T-helper 1 cell treated with Interleukin-12 subunit alpha and Interleukin-12 subunit beta and Interleukin-4 antibody, amounts not matched to agents 30 μg/mL and 1 μg/mL, for 36 hours (primary cell): ENCODE measurements around the gene CCDC70.

Source experiments
- H3K27ac Mint-ChIP-seq: one replicate; pipeline ENCODE4 v1.8.0; 2021; ENCODE audit warnings: mild to moderate bottlenecking, mixed read lengths
- H3K27me3 Mint-ChIP-seq: one replicate; pipeline ENCODE4 v1.8.0; 2021; ENCODE audit warnings: low read depth, mixed read lengths
- H3K36me3 Mint-ChIP-seq: one replicate; pipeline ENCODE4 v1.8.0; 2021; ENCODE audit warnings: low read depth, mixed read lengths
- H3K4me1 Mint-ChIP-seq: one replicate; pipeline ENCODE4 v1.8.0; 2021; ENCODE audit warnings: low read depth, mixed read lengths
- H3K4me3 Mint-ChIP-seq: one replicate; pipeline ENCODE4 v1.8.0; 2021; ENCODE audit warnings: mild to moderate bottlenecking, moderate library complexity, mixed read lengths
- H3K9me3 Mint-ChIP-seq: one replicate; pipeline ENCODE4 v1.8.0; 2021; ENCODE audit warnings: mixed read lengths

CCDC70 gene

DNA sequence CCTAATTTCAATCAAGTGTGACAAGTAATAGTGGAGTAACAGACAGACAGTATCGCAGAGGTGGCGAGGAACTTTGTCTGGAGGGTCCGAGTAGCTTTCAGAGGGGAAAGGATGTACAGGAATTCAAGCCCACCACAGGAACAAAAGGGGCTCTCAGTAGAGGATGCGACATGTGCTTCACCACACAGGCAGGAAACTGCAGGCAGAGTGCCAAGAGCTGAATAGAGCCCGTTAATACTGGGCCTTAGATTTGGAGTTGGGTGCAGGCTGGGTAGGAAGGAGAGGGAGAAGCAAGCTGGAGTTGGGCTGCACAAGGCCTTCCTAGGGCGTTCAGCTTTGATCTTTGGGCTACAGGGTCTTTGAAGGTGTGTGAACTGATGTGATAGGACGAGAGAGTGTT lies 1.2 kb downstream of the CCDC70 start:
- no peaks in the 10 kb centered on the region for H3K4me1 Mint-ChIP-seq
- H3K9me3 Mint-ChIP-seq = no peaks in the 10 kb centered on the region
- no peak overlapping the region for H3K27ac Mint-ChIP-seq
- no peaks in the 10 kb centered on the region for H3K36me3 Mint-ChIP-seq
- H3K27me3 Mint-ChIP-seq = no peaks in the 10 kb centered on the region
- no peak overlapping the region for H3K4me3 Mint-ChIP-seq

DNA sequence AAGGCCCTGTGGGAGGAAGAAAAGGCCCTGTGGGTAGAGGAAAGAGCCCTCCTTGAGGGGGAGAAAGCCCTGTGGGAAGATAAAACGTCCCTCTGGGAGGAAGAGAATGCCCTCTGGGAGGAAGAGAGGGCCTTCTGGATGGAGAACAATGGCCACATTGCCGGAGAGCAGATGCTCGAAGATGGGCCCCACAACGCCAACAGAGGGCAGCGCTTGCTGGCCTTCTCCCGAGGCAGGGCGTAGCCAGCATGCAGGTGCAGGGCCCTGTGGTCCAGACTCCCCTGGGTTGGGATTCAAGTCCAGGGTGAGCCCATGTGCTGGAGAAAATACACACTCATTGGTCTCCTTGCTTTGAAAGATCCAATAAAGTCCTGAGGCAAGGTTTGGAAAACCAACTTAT lies 4.1 kb downstream of the CCDC70 start:
- Mint-ChIP-seq H3K27ac (no peak overlapping the region), H3K36me3 (no peaks in the 10 kb centered on the region), H3K27me3 (peaks cover 4% of the 10 kb centered on the region), H3K4me3 (no peak overlapping the region), H3K9me3 (no peaks in the 10 kb centered on the region), H3K4me1 (no peaks in the 10 kb centered on the region)

DNA sequence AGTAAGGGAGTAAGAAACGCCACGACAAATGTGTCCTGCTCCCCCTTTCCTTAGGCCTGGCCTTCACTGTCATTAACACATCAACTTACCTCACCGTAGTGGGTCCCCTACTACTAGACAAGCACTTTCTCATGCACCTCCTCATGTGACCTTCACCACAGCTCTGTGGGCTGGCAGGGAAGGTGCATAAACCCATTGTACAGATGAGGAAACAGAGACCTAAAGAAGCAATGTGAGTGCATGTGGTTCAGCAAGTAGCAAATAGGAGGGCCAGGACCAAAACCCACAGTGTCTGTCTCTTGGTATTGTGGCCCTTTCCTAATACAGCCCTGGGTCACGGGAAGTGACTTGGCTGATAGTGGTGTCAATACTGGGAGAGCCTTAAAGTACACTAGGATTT lies 5.3 kb downstream of the CCDC70 start:
- Mint-ChIP-seq H3K4me1 (no peaks in the 10 kb centered on the region), H3K27ac (no peak overlapping the region), H3K27me3 (peaks cover 4% of the 10 kb centered on the region), H3K36me3 (no peaks in the 10 kb centered on the region), H3K4me3 (no peak overlapping the region), H3K9me3 (no peaks in the 10 kb centered on the region)

DNA sequence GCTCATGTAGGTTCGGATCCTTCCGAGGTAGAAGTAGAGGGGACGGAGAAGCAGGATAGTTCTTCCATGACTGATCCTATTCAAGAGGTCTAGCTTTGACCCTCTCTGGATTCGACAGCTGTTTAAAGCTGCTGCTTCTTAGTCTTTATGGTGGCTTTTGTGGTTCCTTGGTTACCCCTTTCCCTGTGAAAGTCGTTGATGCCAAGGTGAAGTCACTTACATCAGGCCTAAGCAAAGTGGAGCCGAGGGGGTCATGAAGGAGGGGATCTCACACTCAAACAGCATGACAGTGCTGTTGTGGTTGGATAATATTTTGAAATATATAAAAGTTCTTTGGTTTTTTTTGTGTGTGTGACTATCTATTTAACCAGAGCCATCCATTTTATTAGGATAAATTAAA lies 8.1 kb downstream of the CCDC70 start:
- no peaks in the 10 kb centered on the region for H3K4me1 Mint-ChIP-seq
- no peak overlapping the region for H3K4me3 Mint-ChIP-seq
- no peaks in the 10 kb centered on the region for H3K36me3 Mint-ChIP-seq
- peaks cover 8% of the 10 kb centered on the region for H3K27me3 Mint-ChIP-seq
- no peaks in the 10 kb centered on the region for H3K9me3 Mint-ChIP-seq
- H3K27ac Mint-ChIP-seq = no peak overlapping the region

DNA sequence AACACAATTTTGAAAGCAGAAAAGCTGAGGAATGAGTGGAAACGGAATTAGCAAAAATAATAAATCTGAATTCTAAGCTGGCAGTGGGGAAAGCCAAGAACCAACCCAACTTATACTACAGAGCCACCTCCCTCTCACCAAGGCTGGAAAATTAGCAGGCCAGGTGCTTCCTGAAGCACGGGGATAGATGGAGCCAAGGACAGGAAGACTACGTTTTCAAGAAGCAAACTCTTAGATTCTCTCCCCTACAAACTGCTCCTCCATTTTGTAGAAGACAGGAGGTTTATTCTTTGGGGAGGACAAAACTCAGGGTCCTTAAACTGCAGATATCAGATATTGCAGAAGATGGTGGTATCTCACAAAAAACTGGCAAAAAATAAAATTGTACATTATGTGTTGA lies 8.8 kb downstream of the CCDC70 start:
- Mint-ChIP-seq H3K4me1 (no peaks in the 10 kb centered on the region), H3K4me3 (no peak overlapping the region), H3K27ac (no peak overlapping the region), H3K27me3 (peaks cover 10% of the 10 kb centered on the region), H3K9me3 (no peaks in the 10 kb centered on the region), H3K36me3 (no peaks in the 10 kb centered on the region)

DNA sequence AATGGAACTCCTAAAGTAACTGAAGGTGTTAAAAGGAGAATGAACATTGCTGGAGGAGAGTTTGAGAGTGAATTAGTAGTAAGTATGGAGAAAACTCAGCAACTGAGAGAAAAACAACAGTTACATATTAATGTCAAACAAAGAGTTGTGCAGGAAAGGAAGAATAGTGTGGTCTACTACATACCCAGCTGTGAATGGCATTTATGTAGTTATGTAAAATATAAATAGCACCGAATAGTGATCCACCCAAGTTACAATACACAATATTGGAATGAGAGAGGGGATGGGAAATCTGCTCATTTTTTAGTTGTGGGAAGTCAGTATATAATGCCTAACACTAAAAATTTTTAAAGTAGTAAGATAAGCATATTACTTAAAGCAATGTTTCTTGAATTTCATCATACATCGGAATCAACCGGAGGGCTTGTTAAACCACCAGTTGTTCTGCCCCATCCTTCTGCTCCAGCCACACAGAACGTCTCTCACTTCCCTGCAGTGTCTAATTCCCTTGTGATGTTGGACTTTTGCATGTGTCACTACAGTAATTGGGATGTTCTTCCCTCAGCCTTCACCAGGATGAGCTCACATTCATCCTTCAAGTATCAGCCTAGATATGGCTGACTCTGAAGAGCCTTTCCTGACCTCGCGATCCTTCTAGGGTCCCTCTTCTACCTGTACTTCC lies 11.5 kb downstream of the CCDC70 start:
- no peaks in the 10 kb centered on the region for H3K4me1 Mint-ChIP-seq
- H3K36me3 Mint-ChIP-seq = no peaks in the 10 kb centered on the region
- H3K9me3 Mint-ChIP-seq = no peaks in the 10 kb centered on the region
- no peak overlapping the region for H3K27ac Mint-ChIP-seq
- peaks cover 20% of the 10 kb centered on the region for H3K27me3 Mint-ChIP-seq
- H3K4me3 Mint-ChIP-seq = no peak overlapping the region

DNA sequence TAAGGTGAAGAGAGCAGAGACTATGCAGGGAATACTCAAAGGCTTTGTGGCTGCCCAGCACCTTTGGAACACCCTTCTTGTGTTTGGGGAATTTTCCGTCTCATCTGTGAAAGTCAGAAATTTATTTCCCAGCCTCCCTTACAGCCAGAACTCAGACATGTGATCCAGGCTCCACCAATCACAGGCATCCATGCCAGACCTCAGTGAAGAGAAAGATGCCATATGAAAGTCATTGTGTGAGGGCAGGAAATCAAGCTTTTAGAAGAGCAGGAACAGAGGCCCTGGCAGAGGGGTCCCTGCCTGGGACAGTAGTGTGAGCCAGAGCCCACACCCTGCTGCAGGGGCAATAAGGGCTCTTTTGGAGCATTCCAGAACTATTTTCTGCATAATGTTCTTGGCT lies 12.1 kb downstream of the CCDC70 start:
- Mint-ChIP-seq H3K27me3 (peaks cover 20% of the 10 kb centered on the region), H3K9me3 (no peaks in the 10 kb centered on the region), H3K4me1 (no peaks in the 10 kb centered on the region), H3K4me3 (no peak overlapping the region), H3K27ac (no peak overlapping the region), H3K36me3 (no peaks in the 10 kb centered on the region)

DNA sequence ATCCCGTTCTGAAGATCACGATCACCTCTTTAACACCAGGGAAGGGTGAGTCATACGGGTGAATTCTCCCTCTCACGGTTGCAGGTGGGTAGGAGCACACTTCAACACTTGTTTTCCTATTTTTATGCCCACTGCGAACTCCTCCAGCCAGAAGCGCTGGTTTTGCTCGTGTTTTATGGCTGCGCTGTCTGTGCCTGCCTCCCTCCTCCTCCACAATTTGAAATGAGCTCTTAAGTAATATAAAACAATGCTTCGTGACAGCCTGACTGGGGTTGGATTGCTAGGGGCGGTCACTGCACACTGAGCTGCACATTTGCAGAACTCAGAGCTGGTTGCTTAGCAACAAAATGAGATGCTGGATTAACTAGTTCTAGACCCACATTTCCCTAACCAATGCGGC lies 12.9 kb downstream of the CCDC70 start:
- Mint-ChIP-seq H3K4me1 (peaks cover 2% of the 10 kb centered on the region), H3K36me3 (no peaks in the 10 kb centered on the region), H3K4me3 (no peak overlapping the region), H3K27me3 (peaks cover 16% of the 10 kb centered on the region), H3K9me3 (no peaks in the 10 kb centered on the region), H3K27ac (no peak overlapping the region)

DNA sequence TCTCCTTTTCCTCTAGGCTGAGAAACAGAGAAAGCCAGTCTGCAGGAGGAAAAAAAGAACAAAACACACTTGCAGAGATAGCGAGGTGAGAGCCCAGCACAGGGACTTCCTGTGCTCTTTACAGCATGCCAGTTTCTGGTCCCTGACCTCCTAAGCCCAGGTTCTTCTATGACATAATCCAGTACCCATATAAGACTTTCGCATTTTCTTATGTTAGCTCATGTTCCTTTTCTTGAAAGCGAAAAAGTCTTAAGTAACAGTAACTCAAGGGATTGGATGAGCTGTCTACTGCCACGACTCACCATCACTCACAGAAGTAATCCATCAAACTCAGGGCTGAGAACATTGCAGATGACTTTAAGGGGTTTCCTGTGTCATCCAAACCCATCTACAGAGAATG lies 17.4 kb downstream of the CCDC70 start:
- H3K4me1 Mint-ChIP-seq = peaks cover 2% of the 10 kb centered on the region
- H3K27me3 Mint-ChIP-seq = peaks cover 12% of the 10 kb centered on the region
- no peaks in the 10 kb centered on the region for H3K9me3 Mint-ChIP-seq
- no peaks in the 10 kb centered on the region for H3K36me3 Mint-ChIP-seq
- H3K4me3 Mint-ChIP-seq = no peak overlapping the region
- H3K27ac Mint-ChIP-seq = no peak overlapping the region

DNA sequence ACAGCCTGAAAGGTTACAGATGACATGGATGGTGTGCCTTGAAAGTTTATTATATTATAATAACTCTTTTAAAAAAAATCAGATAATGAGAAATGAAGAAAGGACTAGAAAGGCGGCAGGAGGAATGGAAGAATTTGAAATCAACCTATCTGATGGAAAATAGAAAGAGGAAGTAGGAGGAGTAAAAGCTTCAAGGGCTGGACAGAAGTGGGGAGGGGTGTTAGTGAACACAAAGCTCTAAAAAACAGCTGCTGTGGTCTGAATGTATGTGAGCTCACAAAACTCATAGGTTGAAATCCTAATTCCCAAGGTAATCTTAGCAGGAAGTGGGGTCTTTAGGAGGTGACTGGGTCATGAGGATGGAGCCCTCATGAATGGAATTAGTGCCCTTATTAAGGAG lies 19.5 kb downstream of the CCDC70 start:
- Mint-ChIP-seq H3K27ac (no peak overlapping the region), H3K4me3 (no peak overlapping the region), H3K4me1 (peaks cover 2% of the 10 kb centered on the region), H3K27me3 (peaks cover 11% of the 10 kb centered on the region), H3K9me3 (no peaks in the 10 kb centered on the region), H3K36me3 (no peaks in the 10 kb centered on the region)

DNA sequence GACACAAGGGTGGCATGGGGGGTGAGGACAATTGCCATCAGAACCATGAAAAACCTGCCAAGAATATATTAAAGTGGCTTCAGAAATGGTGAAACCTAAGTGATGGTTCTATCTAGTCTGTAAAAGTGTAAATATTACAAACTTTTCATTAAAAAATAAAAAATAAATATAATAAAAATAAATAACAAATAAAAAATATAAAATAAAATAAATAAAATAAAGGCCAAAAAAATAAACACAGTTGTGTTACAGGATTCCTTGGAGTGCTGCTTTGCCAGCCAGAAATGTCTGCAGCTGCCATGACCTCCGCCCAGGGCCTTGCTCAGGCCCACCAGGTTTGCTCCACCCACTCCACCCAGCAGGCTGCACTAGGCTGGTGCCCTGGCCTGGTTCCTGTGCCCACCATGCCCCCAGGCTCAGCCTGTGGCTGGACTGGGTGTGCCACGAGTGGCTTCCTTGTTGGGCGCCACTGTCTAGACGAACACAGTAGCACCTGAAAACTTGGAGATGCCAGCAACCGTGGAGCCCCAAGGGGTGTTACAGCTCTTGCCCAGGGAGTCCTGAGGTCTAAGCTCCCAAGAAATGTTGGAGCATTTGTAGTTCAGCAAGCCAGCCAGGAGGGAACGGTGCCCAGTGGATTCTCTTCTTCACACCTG lies 20.9 kb downstream of the CCDC70 start:
- Mint-ChIP-seq H3K36me3 (no peaks in the 10 kb centered on the region), H3K9me3 (no peaks in the 10 kb centered on the region), H3K27ac (no peak overlapping the region), H3K4me1 (peaks cover 2% of the 10 kb centered on the region), H3K4me3 (no peak overlapping the region), H3K27me3 (peaks cover 8% of the 10 kb centered on the region)

DNA sequence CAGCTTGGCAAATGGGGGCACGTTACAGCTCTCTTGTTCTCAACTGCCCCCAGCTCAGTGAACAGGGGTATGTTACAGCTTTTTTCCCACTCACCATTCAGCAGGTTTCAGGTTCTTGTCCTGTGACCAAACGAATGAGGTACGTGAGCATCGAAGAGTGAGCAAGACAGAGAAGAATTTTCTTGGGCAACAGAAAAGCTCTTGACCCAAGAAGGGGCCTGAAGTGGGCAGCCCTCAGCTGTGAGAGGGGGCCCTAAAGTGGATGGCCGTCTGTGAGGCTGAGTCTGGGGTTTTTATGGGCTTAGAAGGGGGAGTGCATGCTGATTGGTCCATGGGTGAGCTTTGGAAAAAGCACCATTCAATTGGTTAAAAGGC lies 21.4 kb downstream of the CCDC70 start:
- H3K4me3 Mint-ChIP-seq = no peak overlapping the region
- H3K4me1 Mint-ChIP-seq = peaks cover 2% of the 10 kb centered on the region
- no peaks in the 10 kb centered on the region for H3K36me3 Mint-ChIP-seq
- H3K27ac Mint-ChIP-seq = no peak overlapping the region
- no peaks in the 10 kb centered on the region for H3K9me3 Mint-ChIP-seq
- H3K27me3 Mint-ChIP-seq = peaks cover 8% of the 10 kb centered on the region

DNA sequence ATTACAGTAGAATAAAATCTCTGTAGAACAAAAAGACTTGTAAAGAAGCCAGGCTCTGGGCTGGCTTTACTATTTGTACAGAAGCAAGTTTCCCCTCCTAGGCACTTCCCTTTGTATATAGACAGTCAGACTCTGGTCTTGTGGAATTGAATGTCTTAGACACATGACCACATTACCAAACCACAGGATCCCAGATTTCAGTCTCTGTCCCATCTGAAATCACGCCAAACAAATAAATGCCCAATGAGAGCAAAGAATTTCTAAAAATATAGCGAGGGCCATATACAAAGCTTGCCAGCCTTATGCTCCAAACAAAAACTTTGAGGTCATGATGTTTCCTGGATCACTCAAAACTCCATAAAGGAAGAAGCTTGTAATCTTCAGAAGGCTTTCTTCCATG lies 23.9 kb downstream of the CCDC70 start:
- Mint-ChIP-seq H3K27me3 (peaks cover 8% of the 10 kb centered on the region), H3K4me3 (no peak overlapping the region), H3K4me1 (no peaks in the 10 kb centered on the region), H3K27ac (no peak overlapping the region), H3K36me3 (no peaks in the 10 kb centered on the region), H3K9me3 (no peaks in the 10 kb centered on the region)

DNA sequence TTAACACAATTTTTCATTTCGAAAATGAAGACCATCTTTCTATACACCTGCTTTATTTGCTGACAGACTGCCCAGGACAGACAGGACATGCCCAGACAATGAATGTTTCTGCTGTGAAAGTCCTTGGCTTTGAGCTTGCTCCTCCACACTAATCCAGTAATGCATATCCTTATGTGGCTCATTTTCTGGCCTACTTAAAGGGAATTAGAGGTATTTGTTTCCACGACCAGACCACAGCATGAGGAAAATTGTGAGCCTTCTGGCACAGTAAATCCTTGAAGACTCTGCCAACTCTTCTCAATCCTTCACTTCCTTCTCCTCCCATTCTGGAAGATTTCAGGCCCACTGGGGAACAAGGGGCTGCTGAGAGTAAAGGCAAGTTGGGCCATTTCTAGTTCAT lies 25.7 kb downstream of the CCDC70 start:
- H3K27me3 Mint-ChIP-seq = peaks cover 8% of the 10 kb centered on the region
- no peaks in the 10 kb centered on the region for H3K36me3 Mint-ChIP-seq
- H3K4me1 Mint-ChIP-seq = no peaks in the 10 kb centered on the region
- H3K4me3 Mint-ChIP-seq = no peak overlapping the region
- no peaks in the 10 kb centered on the region for H3K9me3 Mint-ChIP-seq
- no peak overlapping the region for H3K27ac Mint-ChIP-seq

DNA sequence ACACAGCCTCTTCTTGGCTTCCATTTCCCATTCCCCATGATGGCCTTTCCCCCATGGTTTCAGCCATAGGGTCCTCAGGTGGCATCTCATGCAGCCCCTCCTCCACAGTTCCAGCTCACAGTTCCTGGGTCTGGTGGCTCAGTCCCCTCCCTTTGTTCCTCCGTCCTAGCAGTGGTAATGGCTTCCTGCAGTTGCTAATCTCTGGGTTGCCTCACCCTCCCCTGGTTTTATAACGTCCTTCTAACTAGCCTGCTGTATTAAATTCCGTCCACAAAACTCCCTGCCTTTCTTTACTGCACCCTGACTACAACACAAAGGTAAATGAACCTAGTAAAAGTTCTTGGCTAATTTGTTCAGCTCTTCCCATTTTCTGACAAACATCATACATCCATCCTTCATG lies 30.9 kb downstream of the CCDC70 start:
- Mint-ChIP-seq H3K27ac (no peak overlapping the region), H3K4me3 (no peak overlapping the region), H3K9me3 (no peaks in the 10 kb centered on the region), H3K4me1 (peaks cover 2% of the 10 kb centered on the region), H3K36me3 (no peaks in the 10 kb centered on the region), H3K27me3 (peaks cover 7% of the 10 kb centered on the region)

DNA sequence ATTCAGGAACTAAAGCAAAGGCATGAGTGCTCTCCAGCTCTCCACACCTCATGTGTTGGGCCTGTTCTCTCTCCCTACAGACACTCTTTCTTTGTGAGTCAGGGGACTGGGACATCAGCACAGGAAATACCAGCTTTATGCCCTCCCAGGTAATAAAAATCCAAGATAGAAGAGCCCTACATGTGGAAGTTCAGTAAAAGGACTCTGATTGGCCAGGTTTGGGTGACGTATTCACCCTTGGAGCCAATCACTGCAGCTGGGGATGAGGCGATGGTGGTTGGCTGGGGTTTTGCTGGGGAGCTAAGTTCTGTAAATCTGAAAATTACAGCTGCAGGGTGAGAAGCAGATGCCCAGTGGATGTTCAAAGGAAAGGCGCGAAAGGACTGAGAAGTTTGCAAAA lies 32.5 kb downstream of the CCDC70 start:
- Mint-ChIP-seq H3K27me3 (peaks cover 13% of the 10 kb centered on the region), H3K36me3 (no peaks in the 10 kb centered on the region), H3K4me3 (no peak overlapping the region), H3K9me3 (no peaks in the 10 kb centered on the region), H3K4me1 (peaks cover 2% of the 10 kb centered on the region), H3K27ac (no peak overlapping the region)
